ENCODE measurements around the gene EPB41L4A. TPM values are rescaled to one million over a fixed set of nuclear protein-coding genes. Genes with fewer than 3 reads are reported as not detected.

The EPB41L4A gene
- total and polyA plus RNA-seq, 2 donors (not counting 3 experiments of a cell fraction or from before 2014, with no cell fraction given), result 6.0 to 17.9 TPM

DNA sequence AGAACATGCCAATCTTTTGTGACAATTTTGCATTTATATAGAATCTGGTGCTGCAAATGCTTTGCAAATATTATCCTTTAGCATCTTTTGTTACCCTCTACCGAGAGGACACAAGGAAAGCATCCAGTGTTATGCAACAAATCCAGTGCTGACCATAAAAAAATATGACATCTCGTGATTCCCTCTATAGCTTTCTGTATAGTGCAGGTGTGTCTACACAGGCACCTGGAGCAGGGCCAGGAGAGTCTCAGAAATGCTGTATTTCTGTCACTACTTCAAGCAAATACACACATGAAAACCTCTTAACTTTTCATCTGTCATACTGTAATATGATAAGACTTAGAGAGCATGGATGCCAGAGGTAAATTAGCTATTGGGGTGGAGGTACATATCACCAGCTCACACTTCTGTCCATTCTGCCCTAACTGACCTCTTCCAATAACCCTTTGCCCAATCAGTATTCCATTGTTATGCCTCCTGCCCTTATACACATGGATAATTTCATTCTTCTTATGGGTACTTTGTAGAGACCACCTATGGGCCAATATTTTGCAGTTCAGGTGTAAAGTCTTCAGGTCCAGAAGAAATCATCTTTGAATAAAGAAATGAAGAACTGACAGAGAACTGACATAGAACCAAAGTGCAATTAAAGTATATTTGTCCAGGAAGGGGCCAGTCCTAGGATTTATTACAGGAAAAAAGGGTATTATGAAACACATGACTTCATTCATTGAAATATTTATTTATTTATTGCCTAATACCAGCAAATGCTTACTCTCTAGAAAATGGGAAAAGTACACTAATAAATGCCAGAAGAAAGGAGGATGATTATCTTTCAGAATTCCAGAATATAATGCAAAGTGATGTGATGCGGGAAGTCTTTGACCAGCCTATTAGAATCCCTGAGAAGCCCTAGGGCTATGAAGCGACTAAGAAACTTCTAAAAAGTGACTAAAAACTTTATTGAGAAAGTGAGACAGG, 106.5 kb downstream of the EPB41L4A start:
- Histone ChIP-seq H3K27ac (ENCODE audit: insufficient read depth, low read depth, low read length) (no peak overlapping the region), H3K4me3 (replicated peaks in 1 of 3; ENCODE audit: insufficient read depth in 1 of 3, low read depth in 1 of 3, low read length in 3 of 3) (no peak overlapping the region), H3K79me2 (ENCODE audit: control insufficient read depth, insufficient read depth, low read length) (no peaks in the 10 kb centered on the region), H3K9ac (replicated peaks; ENCODE audit: extremely low read depth, insufficient read depth, low read length) (no peak overlapping the region), H4K20me1 (replicated peaks; ENCODE audit: control insufficient read depth, extremely low read depth, insufficient read depth, low read length) (no peaks in the 10 kb centered on the region), H2AFZ (ENCODE audit: low read depth, low read length) (no peak overlapping the region), H3K27me3 (ENCODE audit: control insufficient read depth in 2 of 2, insufficient read depth in 2 of 2, low read length in 2 of 2) (no peaks in the 10 kb centered on the region), H3K9me1 (replicated peaks; ENCODE audit: control insufficient read depth, extremely low read depth, insufficient read depth, low read length) (no peaks in the 10 kb centered on the region), H3K36me3 (ENCODE audit: control insufficient read depth in 2 of 2, extremely low read depth in 1 of 2, insufficient read depth in 2 of 2, low read length in 2 of 2) (no peaks in the 10 kb centered on the region), H3K4me2 (ENCODE audit: insufficient read depth, low read length) (no peak overlapping the region), H3K4me1 (ENCODE audit: control insufficient read depth, extremely low read depth, insufficient read depth, low read length) (no peaks in the 10 kb centered on the region), H3K9me3 (replicated peaks; ENCODE audit: control insufficient read depth, insufficient read depth, low read length) (no peaks in the 10 kb centered on the region)
- no peak for TF ChIP-seq FOS (IDR thresholded peaks at IDR 0.05; ENCODE audit: borderline replicate concordance, insufficient read depth, low read length)
- TF ChIP-seq MYC (IDR thresholded peaks at IDR 0.05; ENCODE audit: low read depth, low read length), result no peak
- TF ChIP-seq POLR2AphosphoS5 (IDR thresholded peaks at IDR 0.05; ENCODE audit: insufficient read depth, low read depth, low read length), result no peak
- TF ChIP-seq JUN (IDR thresholded peaks at IDR 0.05; ENCODE audit: borderline replicate concordance, insufficient read depth, insufficient read length, low read depth), result no peak
- no peak for TF ChIP-seq GATA2 (IDR thresholded peaks at IDR 0.05; ENCODE audit: insufficient read depth, insufficient read length, low read depth, low read length)
- TF ChIP-seq EZH2 (IDR thresholded peaks at IDR 0.05; ENCODE audit: borderline replicate concordance, low read depth, low read length, severe bottlenecking), result no peak
- TF ChIP-seq, protein P1, sequence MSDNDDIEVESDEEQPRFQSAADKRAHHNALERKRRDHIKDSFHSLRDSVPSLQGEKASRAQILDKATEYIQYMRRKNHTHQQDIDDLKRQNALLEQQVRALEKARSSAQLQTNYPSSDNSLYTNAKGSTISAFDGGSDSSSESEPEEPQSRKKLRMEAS (IDR thresholded peaks at IDR 0.05; ENCODE audit: insufficient read depth, insufficient read length), result no peak
- TF ChIP-seq, protein P2, sequence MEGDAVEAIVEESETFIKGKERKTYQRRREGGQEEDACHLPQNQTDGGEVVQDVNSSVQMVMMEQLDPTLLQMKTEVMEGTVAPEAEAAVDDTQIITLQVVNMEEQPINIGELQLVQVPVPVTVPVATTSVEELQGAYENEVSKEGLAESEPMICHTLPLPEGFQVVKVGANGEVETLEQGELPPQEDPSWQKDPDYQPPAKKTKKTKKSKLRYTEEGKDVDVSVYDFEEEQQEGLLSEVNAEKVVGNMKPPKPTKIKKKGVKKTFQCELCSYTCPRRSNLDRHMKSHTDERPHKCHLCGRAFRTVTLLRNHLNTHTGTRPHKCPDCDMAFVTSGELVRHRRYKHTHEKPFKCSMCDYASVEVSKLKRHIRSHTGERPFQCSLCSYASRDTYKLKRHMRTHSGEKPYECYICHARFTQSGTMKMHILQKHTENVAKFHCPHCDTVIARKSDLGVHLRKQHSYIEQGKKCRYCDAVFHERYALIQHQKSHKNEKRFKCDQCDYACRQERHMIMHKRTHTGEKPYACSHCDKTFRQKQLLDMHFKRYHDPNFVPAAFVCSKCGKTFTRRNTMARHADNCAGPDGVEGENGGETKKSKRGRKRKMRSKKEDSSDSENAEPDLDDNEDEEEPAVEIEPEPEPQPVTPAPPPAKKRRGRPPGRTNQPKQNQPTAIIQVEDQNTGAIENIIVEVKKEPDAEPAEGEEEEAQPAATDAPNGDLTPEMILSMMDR (IDR thresholded peaks at IDR 0.05; ENCODE audit: extremely low read depth in 1 of 2, insufficient read depth in 1 of 2, low read depth in 1 of 2, low read length in 2 of 2), result no peak
- TF ChIP-seq POLR2A (IDR thresholded peaks at IDR 0.05; ENCODE audit: low read depth, low read length), result no peak
- no peak for FAIRE-seq
- BruUV-seq (replicated peaks), result no TSS peak
- dilution Hi-C loops (cut with MboI; ENCODE audit: extremely low pct_ligation_motif_present, low sequenced_read_pairs) (no loop called here), intact Hi-C loops (cut with micrococcal nuclease) (no loop called here)
- CTCF ChIA-PET, result no interaction called here
- POLR2A ChIA-PET, result no interaction called here
- DNase-seq (ENCODE audit: low read depth, low spot score), result peak; percentile 6
